Stomach (tissue), 9 donors: ENCODE measurements around the gene PLD5. TPM values are rescaled to one million over a fixed set of nuclear protein-coding genes. Genes with fewer than 3 reads are reported as not detected.
"Not testable (repeated sequence)": the region's sequence is repeated elsewhere in the genome, so short reads cannot be mapped to it uniquely, and the experiment has no call there.

Source experiments
- DNase-seq, 2 donors: peaks; one replicate each; pipeline versions ENCODE4 v3.0.0 to v3.0.0-alpha.2; 2013 to 2019
- H3K27ac ChIP-seq, 5 donors: fragments of 200-600 bp in 4 of 5; sonication (generic) in 4 of 5; one replicate each; pipeline ENCODE4 v1.5.1; 2013 to 2019; ENCODE audit warnings: mild to moderate bottlenecking in 1 of 5, moderate library complexity in 1 of 5
- H3K27me3 ChIP-seq, 3 donors: fragments of 200-600 bp; sonication (generic); one replicate each; pipeline ENCODE4 v1.5.1; 2017 to 2019; ENCODE audit warnings: mixed run types in 1 of 3
- H3K36me3 ChIP-seq, 4 donors: fragments of 200-600 bp; sonication (generic); 1 replicate in 3 of 4; 2 replicates in 1 of 4; pipeline ENCODE4 v1.5.1; 2016 to 2019
- H3K4me1 ChIP-seq, 4 donors: fragments of 200-600 bp; sonication (generic); one replicate each; pipeline ENCODE4 v1.5.1; 2016 to 2019
- H3K4me3 ChIP-seq, 4 donors: fragments of 200-600 bp; sonication (generic) in 3 of 4; one replicate each; pipeline ENCODE4 v1.5.1; 2016 to 2019; ENCODE audit warnings: mild to moderate bottlenecking in 1 of 4
- H3K9me3 ChIP-seq, 4 donors: fragments of 200-600 bp; sonication (generic); one replicate each; pipeline ENCODE4 v1.5.1; 2016 to 2019
- CTCF ChIP-seq, 7 experiments: fragments of 450-650 bp in 4 of 7; fragments of 200-600 bp in 3 of 7; sonication (generic) in 3 of 7; IDR thresholded peaks; one replicate each; pipeline ENCODE4 v1.5.1; 2016 to 2019; ENCODE audit warnings: antibody characterized with exemption in 7 of 7, control low read depth in 2 of 7, mild to moderate bottlenecking in 1 of 7
- EP300 ChIP-seq: sonication (generic); formaldehyde crosslinking; IDR thresholded peaks from one replicate; pipeline ENCODE4 v1.6.1; 2017; ENCODE audit warnings: antibody characterized with exemption
- POLR2A ChIP-seq, 4 donors: fragments of 450-650 bp; IDR thresholded peaks; one replicate each; pipeline ENCODE4 v1.6.1; 2016; ENCODE audit warnings: antibody characterized with exemption in 4 of 4, control low read depth in 2 of 4, mild to moderate bottlenecking in 1 of 4, moderate library complexity in 1 of 4
- POLR2AphosphoS5 ChIP-seq, 3 donors: sonication (generic); formaldehyde crosslinking; IDR thresholded peaks; one replicate each; pipeline ENCODE4 v1.6.1; 2016; ENCODE audit warnings: antibody characterized with exemption in 3 of 3
- WGBS, 5 donors: extraction: QIAGEN DNeasy Blood & Tissue Kit in 3 of 5; methylation state at CpG; one replicate each; pipeline versions ENCODE4 v1.1.5 to v1.1.7; 2013 to 2018; 5-methylcytosine and 5-hydroxymethylcytosine counted together
- intact Hi-C: fragments of 100-400 bp; cut with DNase I; formaldehyde crosslinking; loops from one replicate; pipeline ENCODE4 v1.15.1; 2023; ENCODE audit warnings: low total_unique reads
- polyA plus RNA-seq, 3 donors: library from polyadenylated mRNA; stranded (reverse); fragments of 200-250 nt; gene quantifications; one replicate each; pipeline ENCODE4 v1.2.3, GENCODE V29; 2013
- total RNA-seq, 5 donors: library from RNA; depleted of rRNA; stranded (reverse); fragments of >200 nt; gene quantifications; one replicate each; pipeline versions ENCODE4 v1.1.0 to v1.2.3, GENCODE V29; 2014 to 2016
- donor health status: healthy with polysubstance abuse.
- donor health status: Bipolar disorder and iron deficiency.
- donor health status: healthy.

The PLD5 gene
- total and polyA plus RNA-seq, 8 donors: under 0.01 to 0.72 (median 0.23) TPM; not detected in 4

- Histone ChIP-seq H3K27ac (no peak overlapping the region), H3K27me3 (no peaks in the 10 kb centered on the region), H3K4me3 (no peak overlapping the region), H3K9me3 (peaks cover 0 to 5% (median 0%) of the 10 kb centered on the region in 4 donors), H3K36me3 (no peaks in the 10 kb centered on the region), H3K4me1 (no peaks in the 10 kb centered on the region)
- WGBS, 5 donors: 63 to 81% (median 78%) methylated on average over 7 of the region's 7 CpGs
- no peak for DNase-seq
- TF ChIP-seq EP300 (no peak), POLR2A (IDR thresholded peaks at IDR 0.05) (no peak), CTCF (IDR thresholded peaks at IDR 0.05) (no peak), POLR2AphosphoS5 (IDR thresholded peaks at IDR 0.05) (no peak)
- intact Hi-C loops: no loop called here
Measured at GRCh38 chr1:242239398-242239797, 285.1 kb downstream of the PLD5 start.

- H3K4me3 ChIP-seq: no peak overlapping the region
- no peaks in the 10 kb centered on the region for H3K36me3 ChIP-seq
- TF ChIP-seq CTCF (IDR thresholded peaks at IDR 0.05) (no peak), POLR2A (IDR thresholded peaks at IDR 0.05) (no peak)
- no peaks in the 10 kb centered on the region for H3K27me3 ChIP-seq
- H3K27ac ChIP-seq: no peak overlapping the region
- intact Hi-C loops: no loop called here
- DNase-seq: no peak
- 23 to 65% (median 52%) methylated on average over 1 of the region's 1 CpG for WGBS, 5 donors
- no peaks in the 10 kb centered on the region for H3K4me1 ChIP-seq
- peaks cover 0 to 5% (median 0%) of the 10 kb centered on the region in 4 donors for H3K9me3 ChIP-seq
Measured at GRCh38 chr1:242237051-242237450, 287.4 kb downstream of the PLD5 start.

- no peaks in the 10 kb centered on the region for H3K4me1 ChIP-seq
- DNase-seq: no peak
- H3K36me3 ChIP-seq: no peaks in the 10 kb centered on the region
- intact Hi-C loops: no loop called here
- TF ChIP-seq POLR2A (IDR thresholded peaks at IDR 0.05) (no peak), POLR2AphosphoS5 (IDR thresholded peaks at IDR 0.05) (no peak), EP300 (no peak), CTCF (IDR thresholded peaks at IDR 0.05) (no peak)
- no peaks in the 10 kb centered on the region for H3K27me3 ChIP-seq
- H3K27ac ChIP-seq: no peak overlapping the region
- H3K9me3 ChIP-seq: no peaks in the 10 kb centered on the region
- 81 to 86% (median 83%) methylated on average over 3 of the region's 3 CpGs for WGBS, 5 donors
- no peak overlapping the region for H3K4me3 ChIP-seq
Measured at GRCh38 chr1:242228991-242229390, 295.5 kb downstream of the PLD5 start.

- Histone ChIP-seq H3K36me3 (no peaks in the 10 kb centered on the region), H3K4me3 (no peak overlapping the region), H3K27me3 (no peaks in the 10 kb centered on the region), H3K9me3 (peaks cover 0 to 8% (median 0%) of the 10 kb centered on the region in 4 donors), H3K27ac (no peak overlapping the region), H3K4me1 (no peaks in the 10 kb centered on the region)
- intact Hi-C loops: no loop called here
- TF ChIP-seq POLR2A (IDR thresholded peaks at IDR 0.05): no peak
- TF ChIP-seq EP300: no peak
- TF ChIP-seq POLR2AphosphoS5 (IDR thresholded peaks at IDR 0.05): no peak
- no peak for TF ChIP-seq CTCF (IDR thresholded peaks at IDR 0.05)
- peak in 1 of 2 donors; percentile 8 for DNase-seq
- 72 to 82% (median 78%) methylated on average over 9 of the region's 9 CpGs for WGBS, 5 donors
Measured at GRCh38 chr1:242225767-242226573, 298.5 kb downstream of the PLD5 start.

GRCh38 chr1:242224878-242225766 lies 299.4 kb downstream of the PLD5 start:
- intact Hi-C loops, H3K36me3 ChIP-seq, DNase-seq, H3K4me3 ChIP-seq, H3K27me3 ChIP-seq, H3K9me3 ChIP-seq, H3K4me1 ChIP-seq, H3K27ac ChIP-seq: not testable (repeated sequence)
- 72 to 85% (median 83%) methylated on average over 16 of the region's 16 CpGs for WGBS, 5 donors
